Skeletal muscle tissue (tissue), 5 donors: ENCODE results near the gene ERAS. TPM values are rescaled to one million over a fixed set of nuclear protein-coding genes. Genes with fewer than 3 reads are reported as not detected.
"Not testable (repeated sequence)": the region's sequence is repeated elsewhere in the genome, so short reads cannot be mapped to it uniquely, and the experiment has no call there.

Experiments
- H3K27ac ChIP-seq: one replicate; pipeline ENCODE4 v1.7.0; 2013; ENCODE audit warnings: mild to moderate bottlenecking, low read depth, low read length, inconsistent platforms
- H3K27me3 ChIP-seq, 3 donors: one replicate each; pipeline ENCODE4 v1.7.0; 2013; ENCODE audit warnings: low read length in 3 of 3; ENCODE audit not compliant: control insufficient read depth in 3 of 3, insufficient read depth in 3 of 3
- H3K36me3 ChIP-seq, 3 donors: one replicate each; pipeline ENCODE4 v1.7.0; 2013; ENCODE audit warnings: low read length in 3 of 3; ENCODE audit not compliant: control insufficient read depth in 3 of 3, insufficient read depth in 3 of 3
- H3K4me1 ChIP-seq, 3 donors: one replicate each; pipeline ENCODE4 v1.7.0; 2013; ENCODE audit warnings: low read length in 3 of 3, mild to moderate bottlenecking in 3 of 3; ENCODE audit not compliant: control insufficient read depth in 3 of 3, insufficient read depth in 3 of 3
- H3K4me3 ChIP-seq, 3 donors: one replicate each; pipeline ENCODE4 v1.7.0; 2013; ENCODE audit warnings: low read length in 3 of 3
- H3K9ac ChIP-seq, 3 donors: one replicate each; pipeline ENCODE4 v1.7.0; 2013; ENCODE audit warnings: low read length in 3 of 3, mild to moderate bottlenecking in 3 of 3, moderate library complexity in 2 of 3, low read depth in 1 of 3
- H3K9me3 ChIP-seq, 3 donors: one replicate each; pipeline ENCODE4 v1.7.0; 2013; ENCODE audit warnings: low read length in 3 of 3; ENCODE audit not compliant: control insufficient read depth in 3 of 3
- small RNA-seq: library from RNA; depleted of rRNA; stranded (forward); fragments of <200 nt; gene quantifications from one replicate; pipeline ENCODE3, GENCODE V24; 2014
- total RNA-seq: library from RNA; depleted of rRNA; stranded (reverse); fragments of >200 nt; gene quantifications from one replicate; pipeline ENCODE4 v1.2.3, GENCODE V29; 2014
- donor health status: Osteomylitis.

The ERAS gene
- total RNA-seq, 1 donor from 2014 or later: not detected

DNA sequence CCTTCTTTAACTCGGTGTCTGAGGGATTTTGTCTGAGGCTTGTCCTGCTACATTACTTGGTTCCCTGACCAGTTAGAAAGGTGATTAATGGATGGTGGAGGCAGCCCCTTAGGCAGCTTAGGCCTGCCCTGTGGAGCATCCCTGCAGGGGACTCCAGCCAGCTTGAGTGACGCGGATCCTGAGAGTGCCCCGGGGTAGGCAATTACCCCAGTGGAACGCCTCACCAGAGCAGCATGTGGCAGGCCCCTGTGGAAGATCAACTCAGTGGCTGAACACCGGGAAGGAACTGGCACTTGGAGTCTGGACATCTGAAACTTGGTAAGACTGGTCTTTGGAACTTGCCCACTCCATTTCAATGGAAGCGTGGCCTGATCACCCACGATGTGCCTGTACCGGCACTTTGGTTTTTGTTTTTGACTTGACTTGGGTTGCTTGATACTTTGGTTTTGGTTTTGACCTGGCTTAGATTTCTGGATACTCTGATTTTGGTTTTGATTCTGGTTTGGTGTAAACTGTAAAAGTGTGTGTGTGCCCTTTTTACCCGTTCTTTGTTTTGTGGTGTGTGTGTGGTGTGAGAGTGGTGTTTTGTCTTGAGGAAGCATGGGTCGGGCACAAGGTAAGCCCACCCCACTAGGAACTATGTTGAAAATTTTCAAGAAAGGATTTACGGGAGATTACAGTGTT is 27.9 kb downstream of the ERAS start:
- H3K9me3 ChIP-seq, H3K27me3 ChIP-seq, H3K4me1 ChIP-seq, H3K27ac ChIP-seq, H3K9ac ChIP-seq, H3K4me3 ChIP-seq, H3K36me3 ChIP-seq: not testable (repeated sequence)

DNA sequence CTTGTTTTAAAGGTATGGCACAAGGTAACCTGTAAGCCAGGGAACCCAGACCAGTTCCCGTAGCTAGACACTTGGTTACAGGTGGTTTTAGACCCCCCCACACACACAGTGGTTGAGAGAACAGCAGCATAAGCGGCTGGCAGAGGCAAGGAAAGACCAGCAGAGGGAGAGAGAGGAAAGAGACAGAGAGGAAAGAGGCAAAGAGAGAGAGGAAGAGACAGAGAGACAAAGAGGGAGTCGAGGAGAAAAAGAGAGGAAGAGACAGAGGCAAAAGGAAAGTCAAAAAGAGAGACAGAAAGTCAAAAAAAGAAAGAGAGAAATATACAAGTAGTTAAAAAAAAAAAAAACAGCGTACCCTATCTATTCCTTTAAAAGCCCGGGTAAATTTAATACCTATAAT is 28.6 kb downstream of the ERAS start:
- H3K27ac ChIP-seq: no peak overlapping the region
- no peaks in the 10 kb centered on the region for H3K36me3 ChIP-seq
- H3K27me3 ChIP-seq: no peaks in the 10 kb centered on the region
- no peak overlapping the region for H3K4me3 ChIP-seq
- no peaks in the 10 kb centered on the region for H3K9me3 ChIP-seq
- no peaks in the 10 kb centered on the region for H3K4me1 ChIP-seq
- no peak overlapping the region for H3K9ac ChIP-seq

DNA sequence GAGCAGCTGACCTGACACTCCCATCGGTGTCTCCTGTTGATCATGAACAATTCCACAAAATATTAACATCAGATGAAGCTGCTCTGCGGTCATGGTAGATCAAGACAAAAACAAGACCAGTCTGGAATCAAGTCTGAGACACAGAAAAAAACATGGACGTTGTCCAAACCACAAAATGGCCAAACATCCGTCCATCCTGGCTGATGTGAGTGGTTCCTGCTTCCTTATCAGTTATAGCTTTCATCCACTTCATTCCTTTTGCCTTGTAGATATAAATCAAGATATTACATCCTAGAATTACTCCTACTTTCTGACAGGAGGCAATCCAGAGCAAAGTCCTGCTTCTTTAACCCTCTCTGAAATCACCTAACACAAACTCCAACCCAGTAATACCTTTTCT is 37.9 kb downstream of the ERAS start:
- Histone ChIP-seq H3K9ac (no peak overlapping the region), H3K36me3 (no peaks in the 10 kb centered on the region), H3K4me1 (no peaks in the 10 kb centered on the region)

DNA sequence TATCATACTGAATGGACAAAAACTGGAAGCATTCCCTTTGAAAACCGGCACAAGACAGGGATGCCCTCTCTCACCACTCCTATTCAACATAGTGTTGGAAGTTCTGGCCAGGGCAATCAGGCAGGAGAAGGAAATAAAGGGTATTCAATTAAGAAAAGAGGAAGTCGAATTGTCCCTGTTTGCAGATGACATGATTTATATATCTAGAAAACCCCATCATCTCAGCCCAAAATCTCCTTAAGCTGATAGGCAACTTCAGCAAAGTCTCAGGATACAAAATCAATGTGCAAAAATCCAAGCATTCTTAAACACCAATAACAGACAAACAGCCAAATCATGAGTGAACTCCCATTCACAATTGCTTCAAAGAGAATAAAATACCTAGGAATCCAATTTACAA is 45.7 kb downstream of the ERAS start:
- H3K9ac ChIP-seq, H3K27me3 ChIP-seq, H3K36me3 ChIP-seq, H3K9me3 ChIP-seq, H3K4me3 ChIP-seq, H3K27ac ChIP-seq, H3K4me1 ChIP-seq: not testable (repeated sequence)

More for the DNA sequence above, 37.9 kb downstream of the ERAS start:
- Histone ChIP-seq H3K4me3 (no peak overlapping the region), H3K9me3 (no peaks in the 10 kb centered on the region), H3K27ac (no peak overlapping the region), H3K27me3 (no peaks in the 10 kb centered on the region)

DNA sequence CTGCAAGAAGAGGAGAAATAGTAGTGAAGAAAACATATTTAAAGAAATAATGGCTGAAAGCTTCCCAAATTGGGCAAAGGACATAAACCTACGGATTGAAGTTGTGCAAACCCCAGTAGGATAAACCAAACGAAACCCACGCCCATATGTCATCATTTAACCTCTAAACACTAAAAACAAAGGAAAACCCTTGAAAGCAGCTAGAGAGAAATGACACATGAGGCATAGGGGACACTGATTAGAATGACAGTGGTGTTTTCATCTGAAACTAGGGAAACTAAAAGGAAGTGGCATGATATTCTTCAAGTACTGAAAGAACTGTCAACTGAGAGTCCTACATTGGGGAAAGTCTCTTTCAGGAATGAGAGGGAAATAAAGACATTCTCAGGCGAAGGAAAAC is 50.6 kb downstream of the ERAS start:
- not testable (repeated sequence) for H3K27me3 ChIP-seq, H3K27ac ChIP-seq, H3K4me1 ChIP-seq, H3K9me3 ChIP-seq, H3K36me3 ChIP-seq, H3K4me3 ChIP-seq, H3K9ac ChIP-seq

Small RNAs within 50 kb of the gene (small RNA-seq; reads per million reads assigned to genes)
- gene RNU6-29P: not detected

Other genes starting within 250 kb of the ERAS start
- 50.6 TPM for gene WDR13, start 229.0 kb upstream of the ERAS start, total RNA-seq
- gene WAS, start 142.7 kb upstream of the ERAS start, total RNA-seq: 1.0 TPM
- gene SUV39H1, start 129.8 kb upstream of the ERAS start, total RNA-seq: 2.6 TPM
- not detected for gene GLOD5, start 64.8 kb upstream of the ERAS start, total RNA-seq
- gene GATA1, start 39.9 kb upstream of the ERAS start, total RNA-seq: 1.6 TPM
- gene HDAC6, start 24.4 kb upstream of the ERAS start, total RNA-seq: 79.3 TPM
- gene PCSK1N, start 9.1 kb downstream of the ERAS start, total RNA-seq: not detected
- gene TIMM17B, start 71.3 kb downstream of the ERAS start, total RNA-seq: 25.1 TPM
- 45.4 TPM for gene PQBP1, start 71.4 kb downstream of the ERAS start, total RNA-seq
- gene SLC35A2, start 85.1 kb downstream of the ERAS start, total RNA-seq: 6.3 TPM
- 3.1 TPM for gene PIM2, start 92.5 kb downstream of the ERAS start, total RNA-seq
- 16.2 TPM for gene OTUD5, start 131.1 kb downstream of the ERAS start, total RNA-seq
- gene KCND1, start 145.3 kb downstream of the ERAS start, total RNA-seq: 0.52 TPM
- gene GRIPAP1, start 175.8 kb downstream of the ERAS start, total RNA-seq: 10.4 TPM
- gene TFE3, start 216.8 kb downstream of the ERAS start, total RNA-seq: 8.4 TPM
- 0.52 TPM for gene CCDC120, start 232.5 kb downstream of the ERAS start, total RNA-seq
- 4.7 TPM for gene PRAF2, start 247.5 kb downstream of the ERAS start, total RNA-seq